ENCODE results near the gene CPVL. TPM values are rescaled to one million over a fixed set of nuclear protein-coding genes. Genes with fewer than 3 reads are reported as not detected.
A peak's percentile ranks its signal among the peaks of the same experiment; 100 is the strongest.

CPVL gene
- 0.41 TPM in 1 of 2 replicates, not detected in the other for total RNA-seq
- total RNA-seq (2013): 15.5 TPM
- polyA plus RNA-seq: 1.3 and 2.6 TPM in 2 replicates
- polyA minus RNA-seq: 1.6 and 2.0 TPM in 2 replicates

- TF ChIP-seq CTCF (IDR thresholded peaks at IDR 0.05): no peak
- peaks cover 60% of the 10 kb centered on the region for H3K27me3 Mint-ChIP-seq
- H3K4me3 ChIP-seq (ENCODE audit: control extremely low read depth in 1 of 5, extremely low read depth in 1 of 5, insufficient read depth in 1 of 5, low read depth in 2 of 5, low read length in 4 of 5): no peak within 1 kb of the TSS
- peaks cover 8% of the 10 kb centered on the region for H3K4me1 Mint-ChIP-seq
- H3K36me3 ChIP-seq (replicated peaks in 1 of 2; ENCODE audit: control extremely low read depth in 1 of 2, control insufficient read depth in 1 of 2, extremely low read depth in 1 of 2, insufficient read depth in 2 of 2, low read length in 1 of 2): no peaks in the 10 kb centered on the region
- CTCF ChIA-PET: no interaction called here
- no peaks in the 10 kb centered on the region for H3K9me3 ChIP-seq (ENCODE audit: control extremely low read depth in 1 of 3, control insufficient read depth in 2 of 3, insufficient read depth in 1 of 3, low read length in 2 of 3)
- DNase-seq (no peak), ATAC-seq (ENCODE audit: low read depth) (no peak)
- peaks cover 0 to 29% (median 13%) of the 10 kb centered on the region in 4 experiments for H3K27me3 ChIP-seq (replicated peaks in 1 of 4; ENCODE audit: control extremely low read depth in 1 of 4, control insufficient read depth in 3 of 4, insufficient read depth in 4 of 4, low read length in 3 of 4)
- peak within 1 kb of the TSS; percentile 6 for H3K4me3 Mint-ChIP-seq
- 5% methylated on average over 42 of the region's 42 CpGs for WGBS (ENCODE audit: insufficient coverage)
- no peaks in the 10 kb centered on the region for H3K79me2 ChIP-seq (ENCODE audit: control insufficient read depth, insufficient read depth, low read length)
- H3K4me2 ChIP-seq (replicated peaks; ENCODE audit: low read depth, low read length, poor library complexity, severe bottlenecking): peak within 1 kb of the TSS; percentile 19
- H3K27ac ChIP-seq (ENCODE audit: low read length in 2 of 2): no peak within 1 kb of the TSS
- intact Hi-C loops (cut with micrococcal nuclease): no loop called here
- no peak within 1 kb of the TSS for H3K27ac Mint-ChIP-seq
- H3K9me3 Mint-ChIP-seq (ENCODE audit: insufficient read depth): no peaks in the 10 kb centered on the region
- H2AFZ ChIP-seq (ENCODE audit: insufficient read depth, low read depth, low read length, poor library complexity, severe bottlenecking): no peak within 1 kb of the TSS
- no peaks in the 10 kb centered on the region for H3K4me1 ChIP-seq (ENCODE audit: control insufficient read depth in 2 of 2, insufficient read depth in 2 of 2, low read length in 2 of 2)
- no peak within 1 kb of the TSS for H3K9ac ChIP-seq (ENCODE audit: low read length)
- POLR2A ChIA-PET: no interaction called here
- H4K20me1 ChIP-seq (ENCODE audit: control insufficient read depth, insufficient read depth, low read length, poor library complexity, severe bottlenecking): no peaks in the 10 kb centered on the region
These were observed at the start of gene CPVL for GRCh38 chr7:29146057-29146706. CPVL (minus strand) TSS chr7:29146537; CDS start chr7:29121061, 25,476 bp downstream.

- 1% methylated on average over 89 of the region's 89 CpGs for WGBS (ENCODE audit: insufficient coverage)
- Histone ChIP-seq H4K20me1 (ENCODE audit: control insufficient read depth, insufficient read depth, low read length, poor library complexity, severe bottlenecking) (no peaks in the 10 kb centered on the region), H2AFZ (ENCODE audit: insufficient read depth, low read depth, low read length, poor library complexity, severe bottlenecking) (peak within 1 kb of the TSS; percentile 68), H3K9me3 (ENCODE audit: control extremely low read depth in 1 of 3, control insufficient read depth in 2 of 3, insufficient read depth in 1 of 3, low read length in 2 of 3) (no peaks in the 10 kb centered on the region), H3K4me2 (replicated peaks; ENCODE audit: low read depth, low read length, poor library complexity, severe bottlenecking) (peak within 1 kb of the TSS; percentile 83), H3K4me3 (ENCODE audit: control extremely low read depth in 1 of 5, extremely low read depth in 1 of 5, insufficient read depth in 1 of 5, low read depth in 2 of 5, low read length in 4 of 5) (peak within 1 kb of the TSS; percentile 38 to 58 (median 53)), H3K36me3 (replicated peaks in 1 of 2; ENCODE audit: control extremely low read depth in 1 of 2, control insufficient read depth in 1 of 2, extremely low read depth in 1 of 2, insufficient read depth in 2 of 2, low read length in 1 of 2) (no peaks in the 10 kb centered on the region), H3K9ac (ENCODE audit: low read length) (peak within 1 kb of the TSS; percentile 65), H3K27ac (ENCODE audit: low read length in 2 of 2) (no peak within 1 kb of the TSS), H3K27me3 (replicated peaks in 1 of 4; ENCODE audit: control extremely low read depth in 1 of 4, control insufficient read depth in 3 of 4, insufficient read depth in 4 of 4, low read length in 3 of 4) (peaks cover 0 to 34% (median 27%) of the 10 kb centered on the region in 4 experiments), H3K79me2 (ENCODE audit: control insufficient read depth, insufficient read depth, low read length) (no peaks in the 10 kb centered on the region), H3K4me1 (ENCODE audit: control insufficient read depth in 2 of 2, insufficient read depth in 2 of 2, low read length in 2 of 2) (peaks cover 17 to 21% of the 10 kb centered on the region in 2 donors)
- TF ChIP-seq EZH2 (IDR thresholded peaks at IDR 0.05; ENCODE audit: borderline replicate concordance, insufficient read depth, low read depth, low read length, poor library complexity, severe bottlenecking) (no peak), CTCF (IDR thresholded peaks at IDR 0.05) (no peak)
- ATAC-seq (ENCODE audit: low read depth) (peak; percentile 57), DNase-seq (peak; percentile 50)
- Mint-ChIP-seq H3K27me3 (peaks cover 55% of the 10 kb centered on the region), H3K9me3 (ENCODE audit: insufficient read depth) (no peaks in the 10 kb centered on the region), H3K4me3 (peak within 1 kb of the TSS; percentile 88), H3K4me1 (peaks cover 16% of the 10 kb centered on the region), H3K27ac (no peak within 1 kb of the TSS)
- intact Hi-C loops (cut with micrococcal nuclease): no loop called here
- POLR2A ChIA-PET: no interaction called here
- CTCF ChIA-PET: interaction anchor here (0.9 kb wide), 1 partner anchor 39 kb away, joined by 3 read pairs; no protein-coding TSS in a partner anchor
These were observed 48.5 kb upstream of the CPVL start, which contains the start of gene CHN2 for GRCh38 chr7:29194594-29195427. CHN2 (plus strand) TSS chr7:29194775.

Data from B cell (primary cell).